Body of pancreas (tissue), 4 donors: ENCODE results near the gene WASF3. TPM values are rescaled to one million over a fixed set of nuclear protein-coding genes. Genes with fewer than 3 reads are reported as not detected.

Source experiments
- ATAC-seq: fragments of 150-250 bp; one replicate; pipeline ENCODE4 v1.9.1; 2016
- DNase-seq, 4 donors: peaks; one replicate each; pipeline ENCODE4 v3.0.0-alpha.2; 2019
- H3K27ac ChIP-seq, 4 donors: fragments of 200-600 bp; sonication (generic); 1 replicate in 3 of 4; 2 replicates in 1 of 4; pipeline versions ENCODE4 v1.5.1 to v1.6.1; 2016 to 2019; ENCODE audit warnings: mild to moderate bottlenecking in 1 of 4, mixed read lengths in 1 of 4, moderate library complexity in 1 of 4
- H3K27me3 ChIP-seq, 2 donors: fragments of 200-600 bp; sonication (generic); one replicate each; pipeline ENCODE4 v1.6.0; 2016; ENCODE audit warnings: mild to moderate bottlenecking in 1 of 2
- H3K36me3 ChIP-seq, 2 donors: fragments of 200-600 bp; sonication (generic); replicated peaks in 1 of 2; 2 replicates each; pipeline ENCODE4 v1.5.1; 2016; ENCODE audit warnings: low read depth in 2 of 2; ENCODE audit not compliant: insufficient read depth in 1 of 2
- H3K4me1 ChIP-seq: fragments of 200-600 bp; sonication (generic); one replicate; pipeline ENCODE4 v1.6.0; 2016
- H3K4me3 ChIP-seq, 2 donors: fragments of 200-600 bp; sonication (generic); 1 replicate in 1 of 2; 2 replicates in 1 of 2; pipeline ENCODE4 v1.5.1; 2016 to 2019
- H3K9me3 ChIP-seq, 3 donors: fragments of 200-600 bp; sonication (generic); 1 replicate in 2 of 3; 2 replicates in 1 of 3; pipeline ENCODE4 v1.5.1; 2016
- CTCF ChIP-seq, 7 experiments: fragments of 450-650 bp in 4 of 7; fragments of 200-600 bp in 3 of 7; sonication (generic) in 3 of 7; IDR thresholded peaks; one replicate each; pipeline ENCODE4 v1.5.1; 2016 to 2019; ENCODE audit warnings: antibody characterized with exemption in 7 of 7
- POLR2A ChIP-seq, 3 donors: fragments of 450-650 bp; IDR thresholded peaks; one replicate each; pipeline ENCODE4 v1.6.1; 2016; ENCODE audit warnings: antibody characterized with exemption in 3 of 3, mild to moderate bottlenecking in 2 of 3
- WGBS, 2 donors: methylation state at CpG; one replicate each; pipeline ENCODE4 v1.1.5; 2017; 5-methylcytosine and 5-hydroxymethylcytosine counted together
- intact Hi-C: fragments of 100-400 bp; cut with DNase I; formaldehyde crosslinking; loops from one replicate; pipeline ENCODE4 v1.15.1; 2023
- total RNA-seq, 2 donors: library from RNA; depleted of rRNA; stranded (reverse); fragments of >200 nt; gene quantifications; one replicate each; pipeline ENCODE4 v1.1.0, GENCODE V29; 2016

WASF3 gene
- total RNA-seq, 2 donors from 2014 or later = 6.0 to 13.2 TPM

- H3K4me1 ChIP-seq = no peaks in the 10 kb centered on the region
- WGBS, 2 donors = 30 to 33% methylated on average over 10 of the region's 10 CpGs
- no peak overlapping the region for H3K4me3 ChIP-seq
- H3K9me3 ChIP-seq = no peaks in the 10 kb centered on the region
- no peaks in the 10 kb centered on the region for H3K27me3 ChIP-seq
- ATAC-seq (no peak), DNase-seq (no peak)
- no peaks in the 10 kb centered on the region for H3K36me3 ChIP-seq
- H3K27ac ChIP-seq = no peak overlapping the region
- TF ChIP-seq POLR2A (IDR thresholded peaks at IDR 0.05) (no peak), CTCF (IDR thresholded peaks at IDR 0.05) (no peak)
- intact Hi-C loops = no loop called here
Measured at GRCh38 chr13:26538363-26539317, 18.8 kb upstream of the WASF3 start.

- no peak for DNase-seq
- Histone ChIP-seq H3K4me1 (no peaks in the 10 kb centered on the region), H3K4me3 (no peak overlapping the region), H3K27me3 (no peaks in the 10 kb centered on the region), H3K9me3 (no peaks in the 10 kb centered on the region), H3K27ac (no peak overlapping the region), H3K36me3 (no peaks in the 10 kb centered on the region)
- 60 to 79% methylated on average over 2 of the region's 2 CpGs for WGBS, 2 donors
- intact Hi-C loops = no loop called here
- no peak for ATAC-seq
- TF ChIP-seq POLR2A (IDR thresholded peaks at IDR 0.05) = no peak
- no peak for TF ChIP-seq CTCF (IDR thresholded peaks at IDR 0.05)
Measured at GRCh38 chr13:26539738-26540292, 17.7 kb upstream of the WASF3 start.

GRCh38 chr13:26540334-26540733, 17.1 kb upstream of the WASF3 start:
- H3K36me3 ChIP-seq = no peaks in the 10 kb centered on the region
- no peak overlapping the region for H3K4me3 ChIP-seq
- DNase-seq = no peak
- no peak for ATAC-seq
- no peaks in the 10 kb centered on the region for H3K9me3 ChIP-seq
- no peaks in the 10 kb centered on the region for H3K4me1 ChIP-seq
- no peak overlapping the region for H3K27ac ChIP-seq
- WGBS, 2 donors = 34 to 43% methylated on average over 3 of the region's 3 CpGs
- intact Hi-C loops = no loop called here
- TF ChIP-seq CTCF (IDR thresholded peaks at IDR 0.05) (no peak), POLR2A (IDR thresholded peaks at IDR 0.05) (no peak)
- H3K27me3 ChIP-seq = no peaks in the 10 kb centered on the region

- H3K36me3 ChIP-seq = no peaks in the 10 kb centered on the region
- H3K27ac ChIP-seq = no peak overlapping the region
- H3K27me3 ChIP-seq = no peaks in the 10 kb centered on the region
- no peak overlapping the region for H3K4me3 ChIP-seq
- H3K4me1 ChIP-seq = no peaks in the 10 kb centered on the region
- 57 to 65% methylated on average over 5 of the region's 5 CpGs for WGBS, 2 donors
- DNase-seq (no peak), ATAC-seq (no peak)
- intact Hi-C loops = no loop called here
- TF ChIP-seq POLR2A (IDR thresholded peaks at IDR 0.05) = no peak
- no peaks in the 10 kb centered on the region for H3K9me3 ChIP-seq
Measured at GRCh38 chr13:26541041-26541440, 16.4 kb upstream of the WASF3 start.

- Histone ChIP-seq H3K36me3 (no peaks in the 10 kb centered on the region), H3K27me3 (no peaks in the 10 kb centered on the region), H3K4me1 (no peaks in the 10 kb centered on the region), H3K4me3 (no peak overlapping the region), H3K27ac (no peak overlapping the region), H3K9me3 (no peaks in the 10 kb centered on the region)
- no peak for ATAC-seq
- intact Hi-C loops = no loop called here
- TF ChIP-seq CTCF (IDR thresholded peaks at IDR 0.05) = no peak
- no peak for TF ChIP-seq POLR2A (IDR thresholded peaks at IDR 0.05)
- no peak for DNase-seq
- 66 to 68% methylated on average over 6 of the region's 6 CpGs for WGBS, 2 donors
Measured at GRCh38 chr13:26541678-26542568, 15.6 kb upstream of the WASF3 start.
